Adipocyte (in vitro differentiated cells): ENCODE data around the gene SEMA4A.
"Not testable (repeated sequence)": the region's sequence is repeated elsewhere in the genome, so short reads cannot be mapped to it uniquely, and the experiment has no call there.

Experiments used
- DNase-seq: peaks from one replicate; pipeline ENCODE4 v3.0.0-alpha.2; 2015; ENCODE audit warnings: low read depth
- H3K27me3 ChIP-seq: replicated peaks from 2 replicates; pipeline ENCODE4 v1.7.0; 2013; ENCODE audit warnings: mild to moderate bottlenecking, low read length, moderate library complexity; ENCODE audit not compliant: control insufficient read depth, insufficient read depth
- H3K36me3 ChIP-seq: 2 replicates; pipeline ENCODE4 v1.7.0; 2013; ENCODE audit warnings: low read length, mild to moderate bottlenecking, moderate library complexity; ENCODE audit not compliant: control insufficient read depth, insufficient read depth, severe bottlenecking
- H3K4me1 ChIP-seq: 2 replicates; pipeline ENCODE4 v1.7.0; 2013; ENCODE audit warnings: mild to moderate bottlenecking, low read length, moderate library complexity; ENCODE audit not compliant: control insufficient read depth, insufficient read depth
- H3K4me3 ChIP-seq: 2 replicates; pipeline ENCODE4 v1.7.0; 2013; ENCODE audit warnings: mild to moderate bottlenecking, low read length, moderate library complexity
- H3K9ac ChIP-seq: 2 replicates; pipeline ENCODE4 v1.7.0; 2013; ENCODE audit warnings: mild to moderate bottlenecking, low read length, moderate library complexity
- H3K9me3 ChIP-seq: 2 replicates; pipeline ENCODE4 v1.7.0; 2013; ENCODE audit warnings: mild to moderate bottlenecking, low read length, moderate library complexity; ENCODE audit not compliant: control insufficient read depth

Gene SEMA4A

DNA sequence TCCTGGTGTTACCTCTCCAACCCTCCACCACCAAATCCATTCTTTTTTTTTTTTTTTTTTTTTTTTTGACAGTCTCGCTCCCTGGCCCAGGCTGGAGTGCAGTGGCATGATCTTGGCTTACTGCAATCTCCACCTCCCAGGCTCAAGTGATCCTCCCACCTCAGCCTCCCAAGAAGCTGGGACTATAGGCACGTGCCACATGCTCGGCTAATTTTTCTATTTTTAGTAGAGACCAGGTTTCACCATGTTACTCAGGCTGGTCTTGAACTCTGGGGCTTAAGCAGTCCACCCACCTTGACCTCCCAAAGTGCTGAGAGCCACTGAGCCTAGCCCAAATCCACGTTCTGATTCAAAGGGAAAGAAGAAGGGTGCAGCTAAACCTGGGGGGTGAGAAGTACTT is 32.4 kb upstream of the SEMA4A start:
- H3K36me3 ChIP-seq, result peaks cover 13% of the 10 kb centered on the region
- DNase-seq, H3K9me3 ChIP-seq, H3K27me3 ChIP-seq: not testable (repeated sequence)
- peaks cover 74% of the 10 kb centered on the region for H3K4me1 ChIP-seq
- peak overlapping the region; percentile 90 for H3K4me3 ChIP-seq
- peak overlapping the region; percentile 100 for H3K9ac ChIP-seq

- Histone ChIP-seq H3K9me3 (no peaks in the 10 kb centered on the region), H3K4me1 (peaks cover 77% of the 10 kb centered on the region), H3K27me3 (no peaks in the 10 kb centered on the region), H3K36me3 (peaks cover 13% of the 10 kb centered on the region), H3K4me3 (peak overlapping the region; percentile 90), H3K9ac (peak overlapping the region; percentile 100)
- DNase-seq, result no peak
Observed at GRCh38 chr1:156121457-156121856, 31.9 kb upstream of the SEMA4A start.

- H3K36me3 ChIP-seq, result peaks cover 13% of the 10 kb centered on the region
- H3K4me3 ChIP-seq, result peak overlapping the region; percentile 90
- H3K4me1 ChIP-seq, result peaks cover 84% of the 10 kb centered on the region
Observed at GRCh38 chr1:156122086-156122485, 31.3 kb upstream of the SEMA4A start.

GRCh38 chr1:156122519-156123355 is 30.6 kb upstream of the SEMA4A start:
- peaks cover 90% of the 10 kb centered on the region for H3K4me1 ChIP-seq
- H3K4me3 ChIP-seq, result peak overlapping the region; percentile 90
- peak; percentile 87 for DNase-seq
- no peaks in the 10 kb centered on the region for H3K9me3 ChIP-seq
- H3K9ac ChIP-seq, result peak overlapping the region; percentile 100
- no peaks in the 10 kb centered on the region for H3K27me3 ChIP-seq
- peaks cover 14% of the 10 kb centered on the region for H3K36me3 ChIP-seq

More at GRCh38 chr1:156122086-156122485, 31.3 kb upstream of the SEMA4A start:
- Histone ChIP-seq H3K27me3 (no peaks in the 10 kb centered on the region), H3K9ac (peak overlapping the region; percentile 100), H3K9me3 (no peaks in the 10 kb centered on the region)
- DNase-seq, result no peak

GRCh38 chr1:156123356-156124196 is 29.8 kb upstream of the SEMA4A start:
- Histone ChIP-seq H3K9ac (peak overlapping the region; percentile 100), H3K36me3 (peaks cover 21% of the 10 kb centered on the region), H3K9me3 (no peaks in the 10 kb centered on the region), H3K27me3 (no peaks in the 10 kb centered on the region), H3K4me1 (peaks cover 92% of the 10 kb centered on the region), H3K4me3 (peak overlapping the region; percentile 90)
- DNase-seq, result peak; percentile 96

- H3K4me3 ChIP-seq, result peak overlapping the region; percentile 76
- H3K27me3 ChIP-seq, result no peaks in the 10 kb centered on the region
- peaks cover 95% of the 10 kb centered on the region for H3K4me1 ChIP-seq
- H3K36me3 ChIP-seq, result peaks cover 20% of the 10 kb centered on the region
- H3K9ac ChIP-seq, result peak overlapping the region; percentile 100
- no peaks in the 10 kb centered on the region for H3K9me3 ChIP-seq
- DNase-seq, result peak; percentile 66
Observed at GRCh38 chr1:156124557-156125483, 28.6 kb upstream of the SEMA4A start.

GRCh38 chr1:156125544-156125943 is 27.8 kb upstream of the SEMA4A start:
- DNase-seq, H3K9me3 ChIP-seq, H3K27me3 ChIP-seq, H3K4me3 ChIP-seq: not testable (repeated sequence)
- Histone ChIP-seq H3K9ac (peak overlapping the region; percentile 100), H3K36me3 (peaks cover 14% of the 10 kb centered on the region), H3K4me1 (peaks cover 95% of the 10 kb centered on the region)

GRCh38 chr1:156126043-156126629 is 27.2 kb upstream of the SEMA4A start:
- Histone ChIP-seq H3K4me1 (peaks cover 91% of the 10 kb centered on the region), H3K36me3 (peaks cover 18% of the 10 kb centered on the region), H3K9ac (peak overlapping the region; percentile 100), H3K4me3 (peak overlapping the region; percentile 74), H3K27me3 (no peaks in the 10 kb centered on the region), H3K9me3 (no peaks in the 10 kb centered on the region)
- peak; percentile 98 for DNase-seq

GRCh38 chr1:156126630-156127534 is 26.5 kb upstream of the SEMA4A start:
- Histone ChIP-seq H3K4me3 (peak overlapping the region; percentile 74), H3K27me3 (no peaks in the 10 kb centered on the region), H3K9ac (peak overlapping the region; percentile 100), H3K4me1 (peaks cover 85% of the 10 kb centered on the region), H3K9me3 (no peaks in the 10 kb centered on the region), H3K36me3 (peaks cover 23% of the 10 kb centered on the region)
- DNase-seq, result peak; percentile 86

GRCh38 chr1:156128308-156128653 is 25.1 kb upstream of the SEMA4A start:
- H3K9ac ChIP-seq, result peak overlapping the region; percentile 100
- peak overlapping the region; percentile 74 for H3K4me3 ChIP-seq
- no peak for DNase-seq
- H3K4me1 ChIP-seq, result peaks cover 72% of the 10 kb centered on the region
- H3K9me3 ChIP-seq, result no peaks in the 10 kb centered on the region
- peaks cover 36% of the 10 kb centered on the region for H3K36me3 ChIP-seq
- H3K27me3 ChIP-seq, result no peaks in the 10 kb centered on the region
